ENCODE data around the gene NTN5.

DNA sequence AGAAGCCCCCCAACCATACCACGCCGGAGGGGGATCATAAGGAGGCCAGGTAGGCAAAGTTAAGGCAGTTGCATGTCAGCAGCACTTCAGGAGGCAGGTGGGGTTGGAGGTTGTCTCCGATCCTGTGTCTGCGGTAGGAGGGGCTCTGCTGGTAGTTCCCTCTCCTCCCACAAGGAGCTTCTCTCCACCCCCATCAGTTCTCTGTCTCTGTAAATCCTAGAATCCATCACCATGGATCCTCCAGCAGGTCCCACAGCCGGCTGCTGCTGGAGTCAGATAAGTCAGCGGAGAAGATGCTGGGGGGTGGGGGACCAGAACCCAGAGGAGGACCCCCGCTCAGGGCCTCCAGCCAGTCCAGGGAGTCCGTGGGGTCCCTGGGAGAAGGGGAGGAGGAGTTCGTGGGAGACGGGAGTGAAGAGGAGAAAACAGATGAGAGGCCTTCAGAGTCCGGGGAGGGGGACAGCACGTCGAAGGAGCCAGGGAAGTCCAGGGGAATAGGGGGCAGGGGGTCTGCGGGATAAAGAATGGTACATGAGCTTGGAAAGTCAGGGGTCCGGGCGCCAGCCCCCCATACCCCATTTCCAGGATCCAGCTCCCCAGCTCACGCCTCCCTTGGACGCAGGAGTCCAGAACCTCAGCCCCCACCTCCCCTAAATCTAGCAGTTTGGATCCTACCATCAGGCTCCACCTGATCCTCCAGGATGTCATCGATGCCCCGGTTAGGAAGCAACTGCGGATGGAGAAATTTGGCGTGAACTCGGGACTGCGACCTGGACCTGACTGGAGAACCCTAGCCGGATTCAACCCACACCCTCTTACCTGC is 40.4 kb upstream of the NTN5 start:
- TF ChIP-seq, protein P1, sequence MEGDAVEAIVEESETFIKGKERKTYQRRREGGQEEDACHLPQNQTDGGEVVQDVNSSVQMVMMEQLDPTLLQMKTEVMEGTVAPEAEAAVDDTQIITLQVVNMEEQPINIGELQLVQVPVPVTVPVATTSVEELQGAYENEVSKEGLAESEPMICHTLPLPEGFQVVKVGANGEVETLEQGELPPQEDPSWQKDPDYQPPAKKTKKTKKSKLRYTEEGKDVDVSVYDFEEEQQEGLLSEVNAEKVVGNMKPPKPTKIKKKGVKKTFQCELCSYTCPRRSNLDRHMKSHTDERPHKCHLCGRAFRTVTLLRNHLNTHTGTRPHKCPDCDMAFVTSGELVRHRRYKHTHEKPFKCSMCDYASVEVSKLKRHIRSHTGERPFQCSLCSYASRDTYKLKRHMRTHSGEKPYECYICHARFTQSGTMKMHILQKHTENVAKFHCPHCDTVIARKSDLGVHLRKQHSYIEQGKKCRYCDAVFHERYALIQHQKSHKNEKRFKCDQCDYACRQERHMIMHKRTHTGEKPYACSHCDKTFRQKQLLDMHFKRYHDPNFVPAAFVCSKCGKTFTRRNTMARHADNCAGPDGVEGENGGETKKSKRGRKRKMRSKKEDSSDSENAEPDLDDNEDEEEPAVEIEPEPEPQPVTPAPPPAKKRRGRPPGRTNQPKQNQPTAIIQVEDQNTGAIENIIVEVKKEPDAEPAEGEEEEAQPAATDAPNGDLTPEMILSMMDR (IDR thresholded peaks at IDR 0.05; ENCODE audit: low read length), result no peak
- no peak for TF ChIP-seq EZH2 (IDR thresholded peaks at IDR 0.05; ENCODE audit: borderline replicate concordance, low read length)
